Measurements from ENCODE around the gene ATL2. TPM values are rescaled to one million over a fixed set of nuclear protein-coding genes. Genes with fewer than 3 reads are reported as not detected.
A peak's percentile ranks its signal among the peaks of the same experiment; 100 is the strongest.
"Not testable (repeated sequence)": the region's sequence is repeated elsewhere in the genome, so short reads cannot be mapped to it uniquely, and the experiment has no call there.

ATL2 gene
- total RNA-seq, 1 donor = 44.2 TPM

DNA sequence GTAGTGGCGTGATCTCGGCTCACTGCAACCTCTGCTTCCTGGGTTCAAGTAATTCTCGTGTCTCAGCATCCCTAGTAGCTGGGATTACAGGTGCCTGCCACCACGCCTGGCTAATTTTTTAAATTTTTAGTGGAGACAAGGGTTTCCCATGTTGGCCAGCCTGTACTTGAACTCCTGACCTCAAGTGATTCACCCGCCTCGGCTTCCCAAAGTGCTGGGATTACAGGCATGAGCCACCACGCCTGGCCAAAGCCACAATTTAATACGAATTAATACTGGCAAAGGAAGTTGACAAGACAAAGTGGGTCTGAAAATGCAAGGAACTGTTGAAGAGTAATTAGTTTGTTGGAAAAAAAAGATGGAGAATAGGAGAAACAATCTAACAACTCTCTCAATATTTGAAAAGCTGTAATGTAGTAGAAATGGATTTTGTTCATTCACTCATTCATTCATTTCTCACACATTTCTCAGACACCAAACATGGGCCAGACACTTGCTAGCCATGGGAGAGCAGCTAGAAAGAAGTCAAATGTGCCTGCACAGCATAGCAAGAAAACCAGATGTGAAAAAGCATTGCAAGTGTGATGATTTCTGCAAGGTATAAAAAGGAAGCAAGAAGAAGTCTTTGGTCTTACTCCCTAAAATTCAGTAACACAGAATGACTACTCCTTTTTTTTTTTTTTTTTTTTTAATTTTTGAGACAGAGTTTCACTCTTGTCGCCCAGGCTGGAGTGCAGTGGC is 39.4 kb upstream of the ATL2 start:
- TF ChIP-seq, protein P1, sequence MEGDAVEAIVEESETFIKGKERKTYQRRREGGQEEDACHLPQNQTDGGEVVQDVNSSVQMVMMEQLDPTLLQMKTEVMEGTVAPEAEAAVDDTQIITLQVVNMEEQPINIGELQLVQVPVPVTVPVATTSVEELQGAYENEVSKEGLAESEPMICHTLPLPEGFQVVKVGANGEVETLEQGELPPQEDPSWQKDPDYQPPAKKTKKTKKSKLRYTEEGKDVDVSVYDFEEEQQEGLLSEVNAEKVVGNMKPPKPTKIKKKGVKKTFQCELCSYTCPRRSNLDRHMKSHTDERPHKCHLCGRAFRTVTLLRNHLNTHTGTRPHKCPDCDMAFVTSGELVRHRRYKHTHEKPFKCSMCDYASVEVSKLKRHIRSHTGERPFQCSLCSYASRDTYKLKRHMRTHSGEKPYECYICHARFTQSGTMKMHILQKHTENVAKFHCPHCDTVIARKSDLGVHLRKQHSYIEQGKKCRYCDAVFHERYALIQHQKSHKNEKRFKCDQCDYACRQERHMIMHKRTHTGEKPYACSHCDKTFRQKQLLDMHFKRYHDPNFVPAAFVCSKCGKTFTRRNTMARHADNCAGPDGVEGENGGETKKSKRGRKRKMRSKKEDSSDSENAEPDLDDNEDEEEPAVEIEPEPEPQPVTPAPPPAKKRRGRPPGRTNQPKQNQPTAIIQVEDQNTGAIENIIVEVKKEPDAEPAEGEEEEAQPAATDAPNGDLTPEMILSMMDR (IDR thresholded peaks at IDR 0.05; ENCODE audit: insufficient read depth, low read length) = no peak

DNA sequence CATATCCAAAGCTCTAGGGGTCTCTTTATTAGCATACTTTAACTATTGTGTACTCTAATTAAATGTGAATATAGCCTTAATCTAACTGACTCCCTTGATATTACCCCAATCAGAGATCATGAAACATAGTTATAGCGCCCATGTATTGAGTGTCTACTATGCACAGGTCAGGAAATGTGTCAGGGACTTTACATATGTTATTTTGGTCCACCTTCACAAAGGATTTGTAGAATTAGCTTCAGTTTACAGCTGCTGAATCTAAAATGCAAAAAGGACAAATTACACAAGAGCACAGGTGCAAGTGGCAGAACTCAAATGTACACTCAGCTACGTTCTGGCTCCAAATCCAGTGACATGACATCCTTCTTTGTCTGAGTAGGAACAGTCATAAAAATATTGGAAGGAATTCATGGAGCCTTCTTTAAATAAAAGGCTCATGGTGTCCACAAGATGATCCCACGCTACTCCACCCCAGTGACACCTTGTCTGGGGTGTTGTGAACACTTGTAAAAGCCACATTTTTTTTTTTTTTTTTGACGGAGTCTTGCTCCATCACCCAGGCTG is 38.7 kb upstream of the ATL2 start:
- no peak overlapping the region for H3K4me3 ChIP-seq (ENCODE audit: low read depth, low read length)
- no peak for DNase-seq (ENCODE audit: low read depth)
- TF ChIP-seq, protein P1 (IDR thresholded peaks at IDR 0.05; ENCODE audit: insufficient read depth, low read length) = no peak

More for the DNA sequence above, 39.4 kb upstream of the ATL2 start:
- no peak overlapping the region for H3K4me3 ChIP-seq (ENCODE audit: low read depth, low read length)
- no peak for DNase-seq (ENCODE audit: low read depth)

DNA sequence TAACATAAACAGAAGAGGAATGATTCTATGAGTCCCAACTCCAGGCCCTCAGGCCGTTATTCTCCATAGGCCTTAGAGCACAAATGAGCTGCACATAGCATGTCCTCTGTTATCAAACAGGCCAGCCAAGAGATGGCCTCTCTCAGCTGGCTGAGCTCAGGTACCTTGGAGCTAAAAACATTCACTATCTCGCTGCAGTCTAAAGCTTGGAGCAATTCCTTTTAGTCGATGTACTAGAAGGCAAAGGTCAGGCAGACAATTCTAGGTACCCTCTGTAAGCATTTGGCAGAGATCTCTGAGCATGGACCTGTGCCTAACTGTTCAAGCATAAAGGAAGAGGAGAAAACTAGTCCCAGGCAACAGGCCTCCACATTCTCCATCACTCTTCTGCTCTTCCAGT is 38.0 kb upstream of the ATL2 start:
- H3K4me3 ChIP-seq (ENCODE audit: low read depth, low read length) = no peak overlapping the region
- TF ChIP-seq, protein P1 (IDR thresholded peaks at IDR 0.05; ENCODE audit: insufficient read depth, low read length) = no peak
- no peak for DNase-seq (ENCODE audit: low read depth)

DNA sequence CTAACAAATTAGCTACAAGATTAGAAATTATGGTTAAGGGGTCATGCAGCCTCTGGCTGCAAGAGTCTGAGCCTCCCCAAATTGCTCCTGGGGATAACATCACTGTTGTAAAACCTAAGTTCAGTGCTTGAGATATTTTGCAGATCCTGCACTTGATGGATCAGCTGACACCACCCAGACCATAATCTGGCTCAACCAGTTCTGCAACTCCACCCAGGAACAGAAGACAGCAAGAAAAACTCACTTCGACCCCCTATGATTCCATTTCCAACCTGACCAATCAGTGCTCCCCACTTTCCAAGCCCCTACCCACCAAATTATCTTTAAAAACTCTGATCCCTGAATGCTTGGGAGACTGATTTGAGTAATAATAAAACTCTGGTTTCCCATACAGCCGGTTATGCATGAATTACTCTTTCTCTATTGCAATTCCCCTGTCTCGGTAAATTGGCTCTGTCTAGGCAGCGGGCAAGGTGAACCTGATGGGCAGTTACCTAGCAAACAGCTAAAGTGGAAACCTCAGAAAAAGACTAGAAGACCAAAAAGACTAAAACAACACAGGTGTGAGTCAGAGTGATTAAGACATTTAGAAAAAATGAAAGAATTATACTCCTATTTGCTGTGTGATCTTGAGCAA is 35.3 kb upstream of the ATL2 start:
- not testable (repeated sequence) for H3K4me3 ChIP-seq (ENCODE audit: low read depth, low read length); DNase-seq (ENCODE audit: low read depth)

DNA sequence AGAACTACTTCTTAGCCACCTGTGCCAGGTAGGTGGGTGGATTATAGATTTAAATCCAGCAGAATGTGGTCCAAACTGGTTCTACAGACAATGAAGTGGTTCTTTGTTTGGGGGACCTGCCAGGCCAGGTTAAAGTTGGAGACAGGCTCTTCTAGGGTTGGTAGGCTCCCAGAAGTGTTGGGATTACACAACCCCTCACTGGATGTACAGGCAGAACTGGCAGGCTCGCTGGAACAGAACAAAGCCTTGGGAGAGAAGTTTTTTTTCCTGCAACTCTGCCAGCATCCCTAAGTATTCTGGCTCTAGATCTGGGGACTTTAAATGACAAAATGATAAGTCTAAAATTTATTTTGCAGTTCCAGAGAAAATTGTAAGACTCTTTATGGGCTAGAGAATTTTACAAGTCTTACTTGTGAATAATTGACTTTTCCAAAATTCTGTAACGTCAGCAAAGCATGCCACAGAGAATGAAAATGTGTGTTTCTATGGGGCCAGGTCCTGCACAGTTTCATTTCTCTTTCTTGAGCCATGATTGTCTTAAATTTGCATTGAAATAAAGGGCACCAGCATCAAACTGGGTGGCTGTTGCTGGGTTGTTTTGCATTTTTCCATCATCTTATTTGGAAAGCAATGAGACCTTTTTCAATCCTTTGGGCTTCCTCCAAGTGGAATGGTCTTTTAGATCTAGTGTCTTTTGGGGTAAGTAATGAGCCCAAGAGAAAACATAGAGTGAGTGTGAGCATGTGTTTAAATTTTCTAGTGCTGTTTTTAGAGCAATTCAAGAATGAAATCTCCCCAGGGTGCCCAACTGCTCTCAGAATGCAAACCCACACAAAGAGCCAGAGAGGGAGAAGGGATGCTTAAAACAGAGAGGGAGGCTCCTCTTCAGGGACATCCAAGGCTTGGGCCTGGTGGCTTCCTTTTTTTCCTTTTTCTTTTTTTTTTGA is 32.4 kb upstream of the ATL2 start:
- no peak overlapping the region for H3K4me3 ChIP-seq (ENCODE audit: low read depth, low read length)
- TF ChIP-seq, protein P1 (IDR thresholded peaks at IDR 0.05; ENCODE audit: insufficient read depth, low read length) = no peak
- peak; percentile 31 for DNase-seq (ENCODE audit: low read depth)

DNA sequence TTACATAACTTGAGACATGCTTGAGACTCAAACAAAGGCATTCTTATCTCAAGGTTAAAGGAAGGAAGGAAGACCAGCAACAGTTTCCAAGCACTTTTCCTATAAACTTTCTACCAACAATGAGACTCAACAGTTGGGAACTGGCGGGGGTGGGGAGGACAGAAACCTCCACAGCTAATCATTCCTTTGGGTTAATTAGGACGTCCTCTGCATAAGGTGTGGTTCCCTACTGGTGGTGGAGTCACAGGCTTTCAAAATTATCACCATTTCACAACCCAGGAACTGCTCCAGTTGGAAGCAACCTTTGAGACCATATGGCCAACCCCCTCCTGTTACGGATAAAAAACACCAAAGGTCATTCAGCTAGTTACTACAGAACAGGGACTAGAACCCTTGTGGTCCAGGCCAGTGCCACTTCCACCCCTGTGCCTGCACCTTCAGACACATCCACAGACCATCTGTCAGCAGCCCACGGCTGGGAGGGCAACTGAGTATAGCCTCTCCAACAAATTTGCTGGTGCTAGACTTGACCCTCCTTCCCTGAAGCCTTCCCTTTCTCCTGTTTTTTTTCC is 30.1 kb upstream of the ATL2 start:
- DNase-seq (ENCODE audit: low read depth) = no peak
- TF ChIP-seq, protein P1 (IDR thresholded peaks at IDR 0.05; ENCODE audit: insufficient read depth, low read length) = no peak
- no peak overlapping the region for H3K4me3 ChIP-seq (ENCODE audit: low read depth, low read length)

All from fibroblast of the aortic adventitia (primary cell).